Measurements from ENCODE around the gene SCN2B.

The SCN2B gene

DNA sequence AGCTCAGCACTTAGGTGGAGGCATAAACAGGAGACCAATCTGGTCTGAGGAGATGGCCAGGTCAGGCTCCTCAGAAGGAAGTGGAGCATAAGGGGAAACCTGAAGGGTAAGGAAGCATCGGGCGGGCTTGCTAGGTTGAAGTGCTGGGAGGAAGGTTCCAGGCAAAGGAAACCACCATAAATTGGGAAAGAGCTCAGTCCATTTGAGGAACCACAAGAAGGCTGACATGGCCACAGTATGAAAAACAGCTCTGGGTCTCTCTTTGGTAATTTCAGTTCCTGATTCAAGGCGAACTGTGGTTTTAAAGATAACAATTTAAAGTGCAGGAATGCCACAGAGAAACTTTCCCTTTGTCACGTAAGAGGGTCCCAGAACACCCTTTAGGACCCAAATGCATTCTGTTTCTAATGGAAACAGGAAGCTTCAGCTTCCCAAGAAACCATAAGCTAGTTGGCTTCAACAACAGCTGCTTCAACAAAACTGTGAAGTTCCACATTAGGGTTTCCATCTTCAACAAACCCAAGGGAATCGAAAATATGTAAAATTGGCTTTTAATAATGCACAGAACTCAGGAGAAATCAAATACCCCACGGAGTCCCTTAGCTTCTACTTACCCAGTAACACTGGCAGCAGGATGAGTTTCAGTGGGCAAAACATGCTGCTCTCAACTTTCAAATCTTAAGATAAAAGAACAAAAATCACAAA, 37.9 kb upstream of the SCN2B start:
- Histone ChIP-seq H3K9ac (ENCODE audit: low read length) (no peak overlapping the region), H3K27me3 (ENCODE audit: control insufficient read depth, insufficient read depth, low read length) (no peaks in the 10 kb centered on the region), H3K4me1 (ENCODE audit: control insufficient read depth, insufficient read depth, low read length) (peaks cover 40% of the 10 kb centered on the region), H3K4me3 (ENCODE audit: low read length) (no peak overlapping the region), H3K36me3 (ENCODE audit: control insufficient read depth, insufficient read depth, low read length) (no peaks in the 10 kb centered on the region), H3K9me3 (ENCODE audit: control insufficient read depth, low read length) (no peaks in the 10 kb centered on the region)

DNA sequence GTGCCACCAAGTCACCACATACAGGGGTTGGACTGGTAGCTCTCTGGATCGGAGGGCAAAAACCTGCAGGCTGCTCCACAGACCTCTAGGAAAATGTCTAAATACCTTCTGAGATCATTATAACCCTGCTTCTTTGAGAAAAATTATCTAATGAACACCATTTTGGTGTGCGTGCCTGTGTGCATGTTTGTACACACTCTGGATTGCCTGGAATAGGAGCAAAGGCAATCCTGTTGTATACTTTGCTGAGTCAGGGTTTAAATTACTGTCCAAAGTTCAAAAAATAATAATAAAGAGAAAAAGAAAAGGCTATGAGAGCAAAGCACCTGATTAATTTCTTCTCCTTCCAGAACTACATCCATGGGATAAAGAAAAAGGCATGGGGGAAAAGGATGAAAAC, 37.3 kb upstream of the SCN2B start:
- H3K9me3 ChIP-seq (ENCODE audit: control insufficient read depth, low read length): no peaks in the 10 kb centered on the region
- no peak overlapping the region for H3K9ac ChIP-seq (ENCODE audit: low read length)
- H3K4me3 ChIP-seq (ENCODE audit: low read length): no peak overlapping the region
- no peaks in the 10 kb centered on the region for H3K27me3 ChIP-seq (ENCODE audit: control insufficient read depth, insufficient read depth, low read length)
- H3K4me1 ChIP-seq (ENCODE audit: control insufficient read depth, insufficient read depth, low read length): peaks cover 40% of the 10 kb centered on the region
- no peaks in the 10 kb centered on the region for H3K36me3 ChIP-seq (ENCODE audit: control insufficient read depth, insufficient read depth, low read length)

DNA sequence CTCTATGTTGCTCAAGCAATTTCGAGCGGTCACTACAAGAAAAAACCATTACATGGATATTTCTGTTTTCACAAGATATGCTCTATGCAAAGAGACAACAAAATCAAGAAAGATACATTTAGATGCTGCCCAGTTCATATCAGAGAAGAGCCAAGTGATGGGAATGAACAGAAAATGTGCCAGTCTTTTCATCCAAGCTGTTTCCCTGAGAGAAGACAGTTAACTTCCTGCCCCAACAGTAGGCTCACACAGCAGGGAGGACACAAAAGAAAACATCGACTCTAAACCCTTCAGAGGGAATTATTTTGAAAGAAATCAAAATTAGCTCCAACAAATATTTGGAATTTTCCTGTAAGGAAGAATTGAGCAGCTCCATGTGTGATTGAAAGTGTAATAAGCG, 36.8 kb upstream of the SCN2B start:
- Histone ChIP-seq H3K27me3 (ENCODE audit: control insufficient read depth, insufficient read depth, low read length) (no peaks in the 10 kb centered on the region), H3K9ac (ENCODE audit: low read length) (no peak overlapping the region), H3K4me1 (ENCODE audit: control insufficient read depth, insufficient read depth, low read length) (peaks cover 40% of the 10 kb centered on the region), H3K9me3 (ENCODE audit: control insufficient read depth, low read length) (no peaks in the 10 kb centered on the region), H3K36me3 (ENCODE audit: control insufficient read depth, insufficient read depth, low read length) (no peaks in the 10 kb centered on the region), H3K4me3 (ENCODE audit: low read length) (no peak overlapping the region)

- Histone ChIP-seq H3K27me3 (ENCODE audit: control insufficient read depth, insufficient read depth, low read length) (no peaks in the 10 kb centered on the region), H3K4me1 (ENCODE audit: control insufficient read depth, insufficient read depth, low read length) (peaks cover 40% of the 10 kb centered on the region), H3K9ac (ENCODE audit: low read length) (no peak overlapping the region), H3K9me3 (ENCODE audit: control insufficient read depth, low read length) (no peaks in the 10 kb centered on the region), H3K4me3 (ENCODE audit: low read length) (no peak overlapping the region), H3K36me3 (ENCODE audit: control insufficient read depth, insufficient read depth, low read length) (no peaks in the 10 kb centered on the region)
These were observed 36.3 kb upstream of the SCN2B start for GRCh38 chr11:118212781-118213191.

DNA sequence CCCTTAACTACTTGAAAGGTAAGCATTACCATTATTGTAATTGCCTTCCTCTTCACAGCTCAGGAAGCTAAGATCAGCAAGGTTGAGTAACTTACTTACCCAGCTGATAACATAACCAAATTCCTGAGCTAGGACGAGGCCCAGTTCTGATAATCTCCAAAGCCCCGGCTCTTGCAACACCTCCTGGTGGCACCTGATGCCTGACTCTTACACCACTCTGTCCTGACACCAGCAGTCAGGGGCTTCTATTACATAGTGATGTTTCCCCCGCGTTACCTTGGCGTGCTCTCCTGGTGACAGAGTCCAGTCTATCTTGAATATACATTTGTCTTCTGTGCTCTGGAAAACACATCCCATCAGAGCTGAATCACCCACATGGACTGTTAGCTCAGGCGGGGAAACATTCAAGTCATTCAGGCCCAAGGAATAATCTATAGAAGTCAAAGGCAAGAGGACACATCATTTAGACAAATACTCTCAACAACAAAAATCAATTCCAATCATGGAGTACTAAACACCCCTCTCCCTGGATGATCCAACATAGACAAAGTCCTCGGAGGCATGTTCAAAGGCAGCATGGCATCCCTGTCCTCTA, 35.8 kb upstream of the SCN2B start:
- H3K4me1 ChIP-seq (ENCODE audit: control insufficient read depth, insufficient read depth, low read length): peaks cover 40% of the 10 kb centered on the region
- no peaks in the 10 kb centered on the region for H3K27me3 ChIP-seq (ENCODE audit: control insufficient read depth, insufficient read depth, low read length)
- no peaks in the 10 kb centered on the region for H3K9me3 ChIP-seq (ENCODE audit: control insufficient read depth, low read length)
- no peaks in the 10 kb centered on the region for H3K36me3 ChIP-seq (ENCODE audit: control insufficient read depth, insufficient read depth, low read length)
- H3K9ac ChIP-seq (ENCODE audit: low read length): no peak overlapping the region
- no peak overlapping the region for H3K4me3 ChIP-seq (ENCODE audit: low read length)

- H3K4me3 ChIP-seq (ENCODE audit: low read length): no peak overlapping the region
- no peaks in the 10 kb centered on the region for H3K9me3 ChIP-seq (ENCODE audit: control insufficient read depth, low read length)
- peaks cover 40% of the 10 kb centered on the region for H3K4me1 ChIP-seq (ENCODE audit: control insufficient read depth, insufficient read depth, low read length)
- H3K27me3 ChIP-seq (ENCODE audit: control insufficient read depth, insufficient read depth, low read length): no peaks in the 10 kb centered on the region
- H3K9ac ChIP-seq (ENCODE audit: low read length): no peak overlapping the region
- H3K36me3 ChIP-seq (ENCODE audit: control insufficient read depth, insufficient read depth, low read length): no peaks in the 10 kb centered on the region
These were observed 34.6 kb upstream of the SCN2B start for GRCh38 chr11:118211006-118211405.

DNA sequence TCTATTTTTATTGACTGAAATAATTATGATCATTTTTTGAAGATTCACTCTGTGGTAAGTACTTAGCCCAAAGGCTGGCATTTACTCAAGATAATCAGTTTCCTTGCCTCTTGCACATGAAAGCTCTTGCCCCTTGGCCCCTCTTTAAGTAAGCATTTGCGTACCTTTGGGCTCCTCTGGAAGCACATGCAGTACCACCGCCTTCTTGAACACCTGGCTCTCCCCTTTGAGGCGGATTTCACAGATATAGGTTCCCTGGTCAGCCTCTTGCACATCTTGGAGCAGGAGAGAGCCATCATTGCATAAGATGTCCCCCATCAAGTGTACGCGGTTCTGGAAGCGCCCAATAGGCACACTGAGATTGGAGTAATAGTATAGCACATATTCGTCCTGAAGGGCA, 33.9 kb upstream of the SCN2B start:
- H3K4me3 ChIP-seq (ENCODE audit: low read length): no peak overlapping the region
- H3K27me3 ChIP-seq (ENCODE audit: control insufficient read depth, insufficient read depth, low read length): no peaks in the 10 kb centered on the region
- H3K9me3 ChIP-seq (ENCODE audit: control insufficient read depth, low read length): no peaks in the 10 kb centered on the region
- H3K9ac ChIP-seq (ENCODE audit: low read length): no peak overlapping the region
- H3K36me3 ChIP-seq (ENCODE audit: control insufficient read depth, insufficient read depth, low read length): no peaks in the 10 kb centered on the region
- peaks cover 40% of the 10 kb centered on the region for H3K4me1 ChIP-seq (ENCODE audit: control insufficient read depth, insufficient read depth, low read length)

DNA sequence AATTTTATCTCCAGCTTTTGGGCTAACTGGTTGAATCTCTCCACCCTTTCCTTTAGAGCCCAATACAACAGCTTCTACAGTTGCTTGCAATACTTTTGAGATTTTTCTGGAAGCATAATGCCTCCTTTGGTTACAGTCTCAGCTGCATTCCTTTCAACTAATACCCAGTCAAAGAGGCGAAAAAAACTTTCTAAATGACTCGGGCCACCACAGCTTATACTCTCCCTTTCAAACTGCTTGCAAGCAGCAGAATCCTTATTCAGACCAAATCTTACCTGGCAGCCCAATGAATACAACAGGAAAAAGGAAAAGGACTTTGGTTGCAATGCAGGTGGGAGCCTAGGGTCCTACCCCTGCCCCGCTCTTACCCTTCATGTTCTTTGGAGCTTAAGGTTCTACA, 32.6 kb upstream of the SCN2B start:
- Histone ChIP-seq H3K9me3 (ENCODE audit: control insufficient read depth, low read length) (no peaks in the 10 kb centered on the region), H3K4me3 (ENCODE audit: low read length) (no peak overlapping the region), H3K36me3 (ENCODE audit: control insufficient read depth, insufficient read depth, low read length) (no peaks in the 10 kb centered on the region), H3K27me3 (ENCODE audit: control insufficient read depth, insufficient read depth, low read length) (no peaks in the 10 kb centered on the region), H3K4me1 (ENCODE audit: control insufficient read depth, insufficient read depth, low read length) (peaks cover 27% of the 10 kb centered on the region), H3K9ac (ENCODE audit: low read length) (no peak overlapping the region)

GRCh38 chr11:118207079-118207478, 30.6 kb upstream of the SCN2B start:
- H3K9me3 ChIP-seq (ENCODE audit: control insufficient read depth, low read length): no peaks in the 10 kb centered on the region
- no peaks in the 10 kb centered on the region for H3K27me3 ChIP-seq (ENCODE audit: control insufficient read depth, insufficient read depth, low read length)
- H3K36me3 ChIP-seq (ENCODE audit: control insufficient read depth, insufficient read depth, low read length): no peaks in the 10 kb centered on the region
- H3K4me1 ChIP-seq (ENCODE audit: control insufficient read depth, insufficient read depth, low read length): peaks cover 24% of the 10 kb centered on the region
- H3K4me3 ChIP-seq (ENCODE audit: low read length): no peak overlapping the region
- no peak overlapping the region for H3K9ac ChIP-seq (ENCODE audit: low read length)

GRCh38 chr11:118206391-118207031, 30.1 kb upstream of the SCN2B start:
- Histone ChIP-seq H3K9ac (ENCODE audit: low read length) (no peak overlapping the region), H3K27me3 (ENCODE audit: control insufficient read depth, insufficient read depth, low read length) (no peaks in the 10 kb centered on the region), H3K4me3 (ENCODE audit: low read length) (no peak overlapping the region), H3K4me1 (ENCODE audit: control insufficient read depth, insufficient read depth, low read length) (peaks cover 21% of the 10 kb centered on the region), H3K9me3 (ENCODE audit: control insufficient read depth, low read length) (no peaks in the 10 kb centered on the region), H3K36me3 (ENCODE audit: control insufficient read depth, insufficient read depth, low read length) (no peaks in the 10 kb centered on the region)

DNA sequence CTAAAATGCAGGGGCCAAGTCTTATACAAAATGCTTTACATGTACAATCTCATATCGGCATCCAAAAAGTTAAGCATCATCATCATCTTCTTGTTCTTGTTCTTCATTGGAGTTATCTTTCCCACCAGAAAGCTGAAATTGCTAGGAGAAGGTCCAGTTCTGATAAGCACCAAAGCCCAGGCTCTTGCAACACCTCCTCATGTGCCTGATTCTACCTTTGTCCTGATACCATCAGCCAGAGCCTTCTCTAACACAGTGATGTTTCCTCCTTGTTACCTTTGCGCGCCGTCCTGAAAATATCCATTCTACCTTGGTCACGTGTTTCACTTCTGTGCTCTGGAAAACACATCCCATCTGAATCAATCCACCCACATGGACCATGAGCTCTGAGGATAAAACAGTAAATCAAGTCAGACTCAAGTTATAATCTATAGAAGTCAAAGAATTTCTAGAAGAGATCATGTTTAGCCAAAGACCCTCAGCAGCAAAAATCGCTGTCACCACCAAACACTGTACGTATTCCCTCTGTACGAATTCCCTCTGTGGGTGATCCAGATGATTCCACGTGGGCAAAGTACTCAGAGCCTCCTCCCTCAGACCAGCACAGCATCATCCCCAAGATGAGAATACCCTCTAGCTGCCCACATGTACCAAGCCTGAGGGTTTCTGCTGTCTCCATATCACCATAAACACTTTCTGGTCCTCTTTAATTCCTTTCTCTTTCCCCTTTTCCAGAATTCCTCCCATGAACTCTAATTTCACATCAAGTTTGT, 29.4 kb upstream of the SCN2B start:
- Histone ChIP-seq H3K27me3 (ENCODE audit: control insufficient read depth, insufficient read depth, low read length) (no peaks in the 10 kb centered on the region), H3K9me3 (ENCODE audit: control insufficient read depth, low read length) (no peaks in the 10 kb centered on the region), H3K9ac (ENCODE audit: low read length) (no peak overlapping the region), H3K36me3 (ENCODE audit: control insufficient read depth, insufficient read depth, low read length) (no peaks in the 10 kb centered on the region), H3K4me3 (ENCODE audit: low read length) (no peak overlapping the region), H3K4me1 (ENCODE audit: control insufficient read depth, insufficient read depth, low read length) (peaks cover 21% of the 10 kb centered on the region)

Measured in mucosa of stomach (tissue), 1 donor.